AG08396 (cell line): ENCODE data around the gene C16orf78.

Source experiments
- DNase-seq: peaks from one replicate; pipeline ENCODE4 v3.0.0; 2012; ENCODE audit warnings: low spot score, mixed read lengths

Gene C16orf78, protein sequence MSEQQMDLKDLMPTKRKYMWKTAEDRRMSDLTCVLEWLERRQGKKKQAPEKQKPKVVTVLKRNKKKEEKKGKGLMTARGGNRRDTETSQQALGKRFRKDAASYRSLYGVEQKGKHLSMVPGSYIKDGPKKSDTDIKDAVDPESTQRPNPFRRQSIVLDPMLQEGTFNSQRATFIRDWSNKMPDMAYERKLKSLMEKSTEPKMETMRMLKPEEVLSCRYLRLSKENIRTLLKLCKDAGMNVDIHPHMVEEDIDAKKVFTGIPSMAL

GRCh38 chr16:49373504-49373903 is at the start of gene C16orf78:
TSS of gene C16orf78 (plus strand) at chr16:49373804. CDS start at chr16:49373940, 136 bp downstream.
- DNase-seq, result no peak

GRCh38 chr16:49324703-49325102 is 48.9 kb upstream of the C16orf78 start:
- no peak for DNase-seq

DNA sequence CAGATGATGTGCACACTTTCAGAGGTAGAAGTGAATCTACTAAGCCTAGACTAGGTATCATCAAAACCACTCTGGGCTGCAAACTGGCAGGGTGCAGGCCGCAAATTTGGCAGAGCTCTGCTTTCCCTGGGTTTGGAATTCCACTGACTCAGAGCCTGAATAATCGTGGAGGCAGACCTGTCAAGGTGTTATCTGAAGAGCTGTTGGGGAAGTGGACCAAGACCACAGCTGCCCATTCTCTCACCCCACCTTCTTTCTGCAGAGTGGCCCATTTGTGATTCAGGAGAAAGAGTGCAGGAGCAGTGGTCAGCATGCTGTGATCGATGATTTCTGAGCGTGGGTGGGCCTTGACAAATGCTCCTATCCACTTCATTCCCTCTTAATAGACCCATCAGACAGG is 46.1 kb upstream of the C16orf78 start:
- DNase-seq, result no peak

- DNase-seq, result no peak
These were observed 45.3 kb upstream of the C16orf78 start for GRCh38 chr16:49328325-49328724.

GRCh38 chr16:49330562-49331201 is 42.9 kb upstream of the C16orf78 start:
- no peak for DNase-seq

DNA sequence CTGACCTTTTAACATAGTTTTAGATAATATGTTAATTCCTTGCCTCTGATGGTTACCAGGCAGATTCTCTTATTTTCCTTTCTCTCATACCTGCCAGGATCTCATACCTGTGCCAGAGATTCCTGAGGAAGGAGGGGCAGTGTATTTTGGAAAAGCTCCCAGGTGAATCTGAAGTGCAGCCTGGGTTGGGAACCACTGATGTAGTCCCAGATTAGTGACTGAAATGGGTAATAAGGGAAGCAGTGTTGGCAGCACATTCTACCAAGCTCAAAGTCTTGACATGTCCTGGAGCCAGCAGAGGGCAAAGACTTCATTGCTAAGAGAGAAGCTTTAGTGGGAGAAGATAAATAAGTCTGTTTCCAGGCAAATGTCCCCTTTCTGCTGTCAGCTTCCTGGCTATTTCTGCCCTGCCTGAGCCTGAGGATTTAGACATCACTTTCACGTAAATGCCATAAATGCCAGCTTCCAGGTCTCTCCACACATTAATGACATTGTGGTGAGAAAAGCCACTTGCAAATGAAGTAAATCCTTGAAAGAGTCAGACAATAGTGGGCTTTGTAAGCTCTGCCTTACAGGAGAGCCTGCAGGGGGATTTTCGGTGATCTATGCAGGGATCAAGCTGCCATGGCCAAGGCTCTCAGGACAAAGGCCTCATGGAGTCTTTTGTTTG is 40.9 kb upstream of the C16orf78 start:
- DNase-seq, result no peak

DNA sequence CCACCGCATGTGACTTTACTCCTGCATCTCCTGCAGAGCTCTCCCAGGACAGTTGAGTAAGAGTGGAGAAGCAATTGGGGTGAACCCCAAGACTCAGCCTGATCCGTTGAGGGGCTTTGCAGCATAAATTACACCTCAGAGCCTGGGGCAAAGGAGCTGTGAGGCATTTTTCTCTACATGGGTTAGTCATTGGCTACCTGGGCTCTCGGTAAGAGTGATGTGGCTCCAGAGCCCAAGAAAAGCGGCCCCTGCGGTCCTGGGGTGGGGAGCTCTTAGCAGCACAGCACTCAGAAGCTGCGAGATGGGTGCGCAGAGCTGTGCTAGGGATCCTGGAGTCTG is 40.4 kb upstream of the C16orf78 start:
- no peak for DNase-seq

DNA sequence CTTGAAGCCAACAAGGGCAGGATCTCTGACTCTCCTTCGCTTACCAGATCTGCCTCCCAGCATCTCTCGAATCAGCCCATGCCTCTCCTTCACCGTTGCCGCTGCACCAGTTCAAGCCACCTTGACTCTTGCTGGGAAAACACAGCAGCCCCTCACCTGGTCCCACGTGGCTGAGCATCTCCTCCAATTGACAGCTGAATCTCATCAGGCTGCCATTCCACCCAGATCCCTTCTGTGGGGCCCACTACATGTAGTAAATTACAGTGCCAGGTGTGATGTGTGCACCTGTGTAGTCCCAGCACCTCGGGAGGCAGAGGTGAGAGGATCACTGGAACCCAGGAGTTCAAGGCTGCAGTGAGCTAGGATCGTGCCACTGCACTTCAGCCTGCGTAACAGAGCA is 37.8 kb upstream of the C16orf78 start:
- DNase-seq, result no peak

- no peak for DNase-seq
These were observed 37.0 kb upstream of the C16orf78 start for GRCh38 chr16:49336581-49336980.

DNA sequence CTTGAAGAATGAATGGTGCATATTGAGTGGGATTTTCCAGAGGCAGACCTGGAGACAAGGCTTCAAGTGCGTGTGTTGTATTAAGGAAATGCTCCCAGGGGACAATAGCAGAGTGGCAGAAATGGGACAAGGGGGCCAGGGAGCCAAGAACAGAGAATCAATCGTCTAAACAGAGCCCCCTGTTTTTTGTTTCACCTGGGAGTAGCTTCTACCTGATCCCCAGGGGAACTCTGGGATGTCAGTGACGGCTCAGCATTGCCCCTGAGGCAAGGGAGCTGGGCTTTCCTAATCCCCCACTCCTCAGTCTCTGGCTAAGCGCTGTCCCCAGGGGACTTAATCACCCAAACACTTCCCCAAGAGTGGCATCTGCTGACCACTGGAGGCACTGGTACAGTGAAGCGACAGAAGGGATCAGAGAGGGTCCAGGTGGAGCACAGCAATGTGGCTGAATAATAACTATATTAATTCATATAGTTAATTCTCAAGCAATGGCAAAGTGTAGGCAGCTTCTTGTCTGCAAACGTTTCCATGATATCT is 35.7 kb upstream of the C16orf78 start:
- DNase-seq, result no peak

DNA sequence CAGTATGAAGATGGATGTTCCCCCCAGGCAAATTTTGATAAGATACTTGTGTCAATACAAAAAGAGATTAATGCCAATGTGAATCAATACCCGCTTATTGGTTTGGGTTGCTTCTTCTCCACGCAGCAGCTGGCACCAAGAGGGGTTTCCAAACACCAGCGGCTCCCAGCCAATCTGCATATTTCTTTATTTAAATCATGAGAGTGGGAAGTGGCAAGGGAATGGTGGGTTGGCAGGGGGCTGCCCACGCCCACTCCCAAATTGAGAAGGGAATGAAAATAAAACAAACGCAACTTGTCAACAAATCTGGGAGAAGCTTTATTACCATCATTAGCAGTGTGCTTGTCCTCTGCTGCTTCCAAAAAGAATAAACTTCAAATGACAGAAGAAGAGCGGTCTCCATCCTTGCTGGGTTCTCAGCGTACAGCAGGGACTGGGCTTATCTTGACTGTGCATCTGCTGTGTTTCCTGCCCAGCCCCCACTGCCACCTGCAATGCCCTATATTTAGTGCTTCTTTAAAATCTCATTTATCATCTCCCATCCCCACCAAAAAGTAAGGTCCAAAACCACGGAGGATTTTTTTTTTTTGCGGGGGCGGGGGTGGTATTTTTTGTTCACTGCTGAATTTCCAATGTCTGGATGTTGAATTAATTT is 34.9 kb upstream of the C16orf78 start:
- no peak for DNase-seq

- no peak for DNase-seq
These were observed 33.1 kb upstream of the C16orf78 start for GRCh38 chr16:49340466-49340865.

- no peak for DNase-seq
These were observed 31.9 kb upstream of the C16orf78 start for GRCh38 chr16:49341706-49342105.

- no peak for DNase-seq
These were observed 31.0 kb upstream of the C16orf78 start for GRCh38 chr16:49342336-49343265.

GRCh38 chr16:49343291-49343690 is 30.3 kb upstream of the C16orf78 start:
- DNase-seq, result no peak

GRCh38 chr16:49344401-49344800 is 29.2 kb upstream of the C16orf78 start:
- DNase-seq, result no peak

GRCh38 chr16:49345829-49346228 is 27.8 kb upstream of the C16orf78 start:
- DNase-seq, result no peak

GRCh38 chr16:49346459-49346858 is 27.1 kb upstream of the C16orf78 start:
- no peak for DNase-seq

GRCh38 chr16:49347476-49347875 is 26.1 kb upstream of the C16orf78 start:
- DNase-seq, result no peak

DNA sequence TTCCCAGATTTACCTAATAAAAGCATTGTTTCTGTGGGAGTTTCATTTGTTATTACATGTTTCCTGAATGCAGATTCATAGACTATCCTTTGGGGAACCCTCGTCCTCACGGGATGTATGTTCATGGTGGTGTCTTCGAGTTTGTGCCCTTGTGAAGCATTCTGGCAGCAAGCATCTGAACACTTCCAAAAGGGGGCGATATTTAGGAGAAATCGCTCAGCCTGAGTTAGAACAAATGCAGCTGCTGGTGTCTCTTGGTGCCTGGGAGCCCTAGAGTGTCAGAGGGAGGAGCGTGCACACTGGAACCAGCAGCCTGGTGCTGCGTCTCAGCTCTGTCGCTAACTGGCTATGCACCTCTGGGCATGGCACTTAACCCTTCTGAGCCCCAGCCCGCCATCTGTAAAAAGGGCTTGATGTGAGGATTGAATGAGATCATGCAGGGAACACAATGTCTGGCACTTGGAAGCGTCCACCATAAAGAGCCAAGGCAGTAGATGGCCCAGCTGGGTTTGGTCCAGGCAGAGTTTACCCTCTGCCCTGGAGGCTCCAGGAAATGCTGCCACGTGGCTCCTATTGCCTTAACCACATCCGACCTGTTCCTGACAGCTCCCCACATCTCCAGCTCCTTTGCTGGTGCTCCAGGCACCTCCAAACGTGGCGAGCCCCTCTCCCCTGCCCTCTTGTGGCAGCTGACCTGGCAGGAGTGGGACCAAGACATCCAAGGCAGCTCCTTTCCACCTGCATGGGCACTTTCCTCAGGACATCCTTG is 25.0 kb upstream of the C16orf78 start:
- DNase-seq, result no peak
